K562 (cell line): ENCODE results near the gene FLT1. TPM values are rescaled to one million over a fixed set of nuclear protein-coding genes. Genes with fewer than 3 reads are reported as not detected.

ENCODE experiments used
- ATAC-seq: fragments of 200-7000 bp; cut with Tn5 transposase; 3 replicates; pipeline ENCODE4 v1.9.1; 2020; ENCODE audit warnings: moderate library complexity
- BruUV-seq: library from RNA; stranded (reverse); fragments of 400-500 nt; replicated peaks from 2 replicates; lab custom pipeline; 2021; lab: Mats Ljungman, UMichigan
- CTCF ChIA-PET: fragments of 300-600 bp; formaldehyde crosslinking; extraction: SDS; loops from one replicate; lab custom pipeline; 2021; ENCODE audit warnings: low intra/inter-chr PET ratio; lab: Yijun Ruan, JAX
- POLR2A ChIA-PET: fragments of 300-600, 350-650 bp; sonication (Branson Sonifier 250); formaldehyde crosslinking; extraction: SDS; loops from one replicate; lab custom pipeline; 2021; ENCODE audit warnings: antibody characterized with exemption, inconsistent platforms; lab: Yijun Ruan, JAX
- DNase-seq, 4 experiments: peaks; one replicate each; pipeline versions ENCODE4 v3.0.0 to v3.0.0-alpha.2; 2011 to 2018; ENCODE audit warnings: low spot score in 3 of 4, mixed read lengths in 3 of 4; ENCODE audit errors: extremely low read depth in 1 of 4
- FAIRE-seq: peaks from 2 replicates; lab custom pipeline; 2011; peaks lifted over from hg19 to GRCh38; lab: Jason Lieb, UNC
- H2AFZ ChIP-seq: 2 replicates; pipeline ENCODE4 v1.6.0; 2011; ENCODE audit warnings: low read depth, low read length, control low read depth, inconsistent platforms
- H3K27ac ChIP-seq: fragments of 200-600 bp; 3 replicates; pipeline ENCODE4 v1.8.0; 2011; ENCODE audit warnings: low read depth, mild to moderate bottlenecking, control low read depth, inconsistent platforms, low read length, moderate library complexity, mixed read lengths; ENCODE audit errors: extremely low read depth
- H3K27me3 ChIP-seq, 2 experiments: fragments of 300-600 bp in 1 of 2; 2 replicates in 1 of 2; 3 replicates in 1 of 2; pipeline versions ENCODE4 v1.6.0 to v1.8.0; 2011; ENCODE audit warnings: inconsistent platforms in 2 of 2, low read length in 2 of 2, mild to moderate bottlenecking in 1 of 2, mixed read lengths in 1 of 2, moderate library complexity in 1 of 2; ENCODE audit not compliant: control insufficient read depth in 2 of 2, insufficient read depth in 2 of 2
- H3K36me3 ChIP-seq: fragments of 300-600 bp; 3 replicates; pipeline ENCODE4 v1.8.0; 2011; ENCODE audit warnings: mild to moderate bottlenecking, low read length, inconsistent platforms; ENCODE audit not compliant: control insufficient read depth, insufficient read depth
- H3K4me1 ChIP-seq, 2 experiments: fragments of 200-600 bp in 1 of 2; replicated peaks in 1 of 2; 2 replicates in 1 of 2; 3 replicates in 1 of 2; pipeline versions ENCODE4 v1.5.1 to v1.8.0; 2011; ENCODE audit warnings: inconsistent platforms in 2 of 2, low read length in 2 of 2, mild to moderate bottlenecking in 1 of 2, mixed read lengths in 1 of 2, moderate library complexity in 1 of 2; ENCODE audit not compliant: control insufficient read depth in 2 of 2, insufficient read depth in 2 of 2
- H3K4me2 ChIP-seq: 2 replicates; pipeline ENCODE4 v1.6.1; 2011; ENCODE audit warnings: low read length, control low read depth, inconsistent platforms, mixed read lengths; ENCODE audit not compliant: insufficient read depth
- H3K4me3 ChIP-seq: fragments of 200-600 bp; sonication (generic), shearing (Covaris generic); 2 replicates; pipeline ENCODE4 v1.5.1; 2016; ENCODE audit warnings: control low read depth, inconsistent platforms
- H3K79me2 ChIP-seq: fragments of 200-600 bp; 3 replicates; pipeline ENCODE4 v1.8.0; 2011; ENCODE audit warnings: low read length, inconsistent platforms; ENCODE audit not compliant: control insufficient read depth, insufficient read depth
- H3K9ac ChIP-seq, 2 experiments: 2 replicates each; pipeline versions ENCODE4 v1.6.0 to v1.6.1; 2011; ENCODE audit warnings: low read depth in 2 of 2, low read length in 2 of 2, control low read depth in 1 of 2, inconsistent platforms in 1 of 2, mild to moderate bottlenecking in 1 of 2, mixed read lengths in 1 of 2; ENCODE audit not compliant: insufficient read depth in 1 of 2
- H3K9me1 ChIP-seq: one replicate; pipeline ENCODE4 v1.6.0; 2011; ENCODE audit warnings: inconsistent platforms, mild to moderate bottlenecking, low read length, moderate library complexity; ENCODE audit not compliant: control insufficient read depth, insufficient read depth
- H3K9me3 ChIP-seq: replicated peaks from 2 replicates; pipeline ENCODE4 v1.5.1; 2011; ENCODE audit warnings: low read depth, low read length, inconsistent platforms; ENCODE audit not compliant: control insufficient read depth, insufficient read depth
- H4K20me1 ChIP-seq: replicated peaks from 2 replicates; pipeline ENCODE4 v1.6.1; 2011; ENCODE audit warnings: low read length, inconsistent platforms, mixed read lengths; ENCODE audit not compliant: control insufficient read depth, insufficient read depth
- BRD4 ChIP-seq: fragments of 200-600 bp; sonication (generic); IDR thresholded peaks from 2 replicates; pipeline ENCODE4 v1.6.1; 2017; ENCODE audit warnings: inconsistent platforms
- C11orf30 ChIP-seq: fragments of 450-650 bp; IDR thresholded peaks from 2 replicates; pipeline ENCODE4 v1.6.1; 2016; ENCODE audit warnings: low read depth, mild to moderate bottlenecking
- CBX3 ChIP-seq, 2 experiments: IDR thresholded peaks; 1 replicate in 1 of 2; 2 replicates in 1 of 2; pipeline ENCODE4 v1.6.1; 2012; ENCODE audit warnings: inconsistent platforms in 2 of 2, low read length in 2 of 2, borderline replicate concordance in 1 of 2, control low read depth in 1 of 2
- CSDE1 ChIP-seq, 2 experiments: fragments of 450-650 bp; IDR thresholded peaks; 2 replicates each; pipeline ENCODE4 v1.6.1; 2016; ENCODE audit warnings: mild to moderate bottlenecking in 1 of 2
- FOXJ3 ChIP-seq: sonication (generic); formaldehyde crosslinking; IDR thresholded peaks from 2 replicates; pipeline ENCODE4 v1.4.0; 2020; ENCODE audit warnings: mild to moderate bottlenecking, missing genetic modification reagents
- HNRNPH1 ChIP-seq: fragments of 200-400 bp; formaldehyde crosslinking; optimal IDR thresholded peaks from 2 replicates; pipeline ENCODE3; 2017; ENCODE audit warnings: low read depth, mild to moderate bottlenecking, low read length, moderate library complexity
- IRF1 ChIP-seq: sonication (generic); formaldehyde crosslinking; IDR thresholded peaks from 2 replicates; pipeline ENCODE4 v1.8.0; 2022; ENCODE audit warnings: missing genetic modification reagents, mild to moderate bottlenecking, borderline replicate concordance
- MECOM ChIP-seq: fragments of 250-450 bp; sonication (Bioruptor Pico); IDR thresholded peaks from 2 replicates; pipeline ENCODE4 v1.8.0; 2022; ENCODE audit warnings: inconsistent platforms
- MYBL2 ChIP-seq, 2 experiments: fragments of 450-650 bp in 1 of 2; sonication (generic) in 1 of 2; formaldehyde crosslinking in 1 of 2; IDR thresholded peaks; 2 replicates each; pipeline versions ENCODE4 v1.6.1 to v1.8.1; 2017 to 2022; ENCODE audit warnings: borderline replicate concordance in 1 of 2, inconsistent platforms in 1 of 2, low read depth in 1 of 2, mild to moderate bottlenecking in 1 of 2, missing genetic modification reagents in 1 of 2, moderate library complexity in 1 of 2
- NCOA2 ChIP-seq, 2 experiments: fragments of 450-650 bp; IDR thresholded peaks; 2 replicates each; pipeline ENCODE4 v1.6.1; 2018; ENCODE audit warnings: mild to moderate bottlenecking in 2 of 2, moderate library complexity in 1 of 2; ENCODE audit not compliant: partially characterized antibody in 2 of 2
- SIX5 ChIP-seq, 2 experiments: IDR thresholded peaks; 2 replicates each; pipeline ENCODE4 v1.6.1; 2011; ENCODE audit warnings: low read length in 2 of 2, borderline replicate concordance in 1 of 2, low read depth in 1 of 2, mild to moderate bottlenecking in 1 of 2, moderate library complexity in 1 of 2; ENCODE audit not compliant: insufficient read depth in 1 of 2
- SREBF2 ChIP-seq: sonication (generic); formaldehyde crosslinking; IDR thresholded peaks from 2 replicates; pipeline ENCODE4 v1.4.0; 2020; ENCODE audit warnings: mild to moderate bottlenecking, missing genetic modification reagents
- THRA ChIP-seq: fragments of 450-650 bp; IDR thresholded peaks from 2 replicates; pipeline ENCODE4 v1.6.1; 2017; ENCODE audit warnings: mild to moderate bottlenecking, moderate library complexity
- ZBTB11 ChIP-seq, 3 experiments: fragments of 200-800 bp in 1 of 3; fragments of 250-450 bp in 1 of 3; fragments of 450-650 bp in 1 of 3; sonication (Bioruptor Pico) in 1 of 3; sonication (Bioruptor generic) in 1 of 3; formaldehyde crosslinking in 1 of 3; IDR thresholded peaks; 2 replicates each; pipeline versions ENCODE4 v1.6.1 to v1.8.0; 2016 to 2022; ENCODE audit warnings: mild to moderate bottlenecking in 2 of 3, missing genetic modification characterization in 2 of 3, missing compliant biosample characterization in 1 of 3, moderate library complexity in 1 of 3
- ZNF224 ChIP-seq: sonication (generic); formaldehyde crosslinking; IDR thresholded peaks from 2 replicates; pipeline ENCODE4 v1.8.0; 2022; ENCODE audit warnings: mild to moderate bottlenecking, missing genetic modification reagents
- ZNF347 ChIP-seq: fragments of 450-650 bp; formaldehyde crosslinking; IDR thresholded peaks from 2 replicates; pipeline ENCODE4 v1.4.0; 2020; ENCODE audit warnings: low read depth, mild to moderate bottlenecking, moderate library complexity
- ZNF354B ChIP-seq: fragments of 250-450 bp; sonication (Bioruptor Pico); IDR thresholded peaks from 2 replicates; pipeline ENCODE4 v1.4.0; 2020
- WGBS: fragments of 100-300 bp; shearing (Covaris generic); methylation state at CpG from one replicate; pipeline ENCODE4 v1.1.6; 2016; ENCODE audit warnings: low coverage, mixed read lengths; ENCODE audit not compliant: insufficient coverage; ENCODE audit errors: missing lambda C conversion rate; 5-methylcytosine and 5-hydroxymethylcytosine counted together
- in situ Hi-C: fragments of 300-500 bp; cut with MboI; formaldehyde crosslinking; loops from 4 replicates; pipeline ENCODE4 v1.15.0; 2018; ENCODE audit warnings: inconsistent platforms, mixed read lengths
- intact Hi-C: fragments of 100-400 bp; cut with micrococcal nuclease; formaldehyde crosslinking; loops from 2 replicates; pipeline ENCODE4 v1.14.2; 2022
- polyA plus RNA-seq, 8 experiments: library from polyadenylated mRNA; depleted of rRNA in 4 of 8; stranded (reverse) in 5 of 8; unstranded in 3 of 8; fragments of >200 nt; fragmentation: Nextera tagmentation in 2 of 8; fragmentation: Illumina TruSeq in 1 of 8; extraction: Ambion mirVana in 2 of 8; extraction: Trizol in 1 of 8; gene quantifications; 2 replicates each; pipeline versions ENCODE4 v1.2.1 to v1.2.3, GENCODE V29; 2011 to 2014; ENCODE audit warnings: inconsistent platforms in 1 of 8, missing spikeins in 1 of 8
- total RNA-seq, 7 experiments: library from RNA; depleted of rRNA in 6 of 7; stranded (reverse); fragments of >200 nt in 6 of 7; fragmentation: Illumina TruSeq in 2 of 7; extraction: Trizol in 2 of 7; gene quantifications; 2 replicates each; pipeline versions ENCODE4 v1.2.1 to v1.2.3, GENCODE V29; 2011 to 2021; ENCODE audit warnings: low replicate concordance in 1 of 7

Gene FLT1
- total and polyA plus RNA-seq, 9 of the 15 experiments (the other 6 are each of a cell fraction or from before 2014, with no cell fraction given), result 0.01 to 2.0 (median 0.22) TPM

DNA sequence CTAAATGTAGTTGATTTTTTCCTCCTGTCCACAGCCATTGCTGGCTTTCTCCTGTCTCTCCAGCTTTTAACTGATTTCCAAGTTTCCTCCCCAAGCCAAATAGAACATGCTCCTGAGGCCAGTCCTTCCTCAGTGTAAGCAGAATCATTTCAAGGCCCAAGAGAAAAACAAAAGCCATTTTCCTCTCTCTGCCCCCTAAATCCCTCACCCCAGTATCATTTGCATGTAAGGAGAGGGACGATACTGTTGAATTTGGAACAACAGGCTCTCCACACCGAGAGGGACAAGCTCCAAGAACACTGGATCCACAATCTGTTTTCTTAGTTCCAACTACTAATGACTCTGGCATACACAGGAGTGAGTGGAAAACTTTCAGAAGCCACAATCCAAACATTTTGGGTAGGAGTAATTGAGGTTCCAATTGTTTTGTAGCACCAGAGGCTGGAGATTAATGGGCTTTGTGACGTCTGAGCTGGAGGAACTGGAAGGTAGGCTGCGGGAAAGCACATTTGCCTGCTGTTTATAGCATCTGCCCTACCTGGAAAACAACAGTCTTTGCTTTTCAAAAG lies 156.8 kb downstream of the FLT1 start:
- H3K9me1 ChIP-seq, result no peaks in the 10 kb centered on the region
- CTCF ChIA-PET, result no interaction called here
- H3K9ac ChIP-seq, result no peak overlapping the region
- intact Hi-C loops, result no loop called here
- H2AFZ ChIP-seq, result no peak overlapping the region
- H3K27ac ChIP-seq, result no peak overlapping the region
- H4K20me1 ChIP-seq, result no peaks in the 10 kb centered on the region
- no peak for FAIRE-seq
- in situ Hi-C loops, result no loop called here
- 20% methylated on average over 4 of the region's 4 CpGs for WGBS
- no peak overlapping the region for H3K4me2 ChIP-seq
- POLR2A ChIA-PET, result no interaction called here
- ATAC-seq, result no peak
- no peak overlapping the region for H3K4me3 ChIP-seq
- H3K36me3 ChIP-seq, result no peaks in the 10 kb centered on the region
- BruUV-seq, result no TSS peak
- H3K79me2 ChIP-seq, result no peaks in the 10 kb centered on the region
- no peaks in the 10 kb centered on the region for H3K4me1 ChIP-seq
- DNase-seq, result no peak
- H3K27me3 ChIP-seq, result no peaks in the 10 kb centered on the region
- H3K9me3 ChIP-seq, result no peaks in the 10 kb centered on the region
- TF ChIP-seq ZBTB11 (CRISPR knock-in tag; IDR thresholded peaks at IDR 0.05), result no peak
- no peak for TF ChIP-seq IRF1 (CRISPR knock-in tag)
- TF ChIP-seq MYBL2 (IDR thresholded peaks at IDR 0.05; ENCODE audit: low read depth), result no peak
- TF ChIP-seq MYBL2 (CRISPR knock-in tag; IDR thresholded peaks at IDR 0.05; ENCODE audit: borderline replicate concordance), result no peak
- TF ChIP-seq ZNF354B (CRISPR knock-in tag), result no peak
- no peak for TF ChIP-seq C11orf30
- no peak for TF ChIP-seq BRD4
- no peak for TF ChIP-seq CBX3 (IDR thresholded peaks at IDR 0.05; ENCODE audit: borderline replicate concordance in 1 of 2, low read length in 2 of 2)
- no peak for TF ChIP-seq SIX5 (IDR thresholded peaks at IDR 0.05; ENCODE audit: borderline replicate concordance in 1 of 2, insufficient read depth in 1 of 2, low read depth in 1 of 2, low read length in 2 of 2)
- TF ChIP-seq ZNF347, result no peak
- no peak for TF ChIP-seq NCOA2 (IDR thresholded peaks at IDR 0.05; ENCODE audit: partially characterized antibody in 2 of 2)
- no peak for TF ChIP-seq THRA
- no peak for TF ChIP-seq HNRNPH1
- no peak for TF ChIP-seq MECOM (CRISPR knock-in tag)
- TF ChIP-seq ZNF224 (CRISPR knock-in tag), result no peak
- no peak for TF ChIP-seq SREBF2 (CRISPR knock-in tag)
- TF ChIP-seq CSDE1 (IDR thresholded peaks at IDR 0.05), result no peak
- no peak for TF ChIP-seq FOXJ3
